Hematopoietic multipotent progenitor cell treated with erythropoietin and hydrocortisone succinate and interleukin-3 and kit ligand, for 17 days (in vitro differentiated cells): ENCODE results near the gene SKOR1.

Experiments
- DNase-seq: peaks from one replicate; pipeline ENCODE4 v3.0.0-alpha.2; 2015; ENCODE audit warnings: low spot score

Gene SKOR1, protein sequence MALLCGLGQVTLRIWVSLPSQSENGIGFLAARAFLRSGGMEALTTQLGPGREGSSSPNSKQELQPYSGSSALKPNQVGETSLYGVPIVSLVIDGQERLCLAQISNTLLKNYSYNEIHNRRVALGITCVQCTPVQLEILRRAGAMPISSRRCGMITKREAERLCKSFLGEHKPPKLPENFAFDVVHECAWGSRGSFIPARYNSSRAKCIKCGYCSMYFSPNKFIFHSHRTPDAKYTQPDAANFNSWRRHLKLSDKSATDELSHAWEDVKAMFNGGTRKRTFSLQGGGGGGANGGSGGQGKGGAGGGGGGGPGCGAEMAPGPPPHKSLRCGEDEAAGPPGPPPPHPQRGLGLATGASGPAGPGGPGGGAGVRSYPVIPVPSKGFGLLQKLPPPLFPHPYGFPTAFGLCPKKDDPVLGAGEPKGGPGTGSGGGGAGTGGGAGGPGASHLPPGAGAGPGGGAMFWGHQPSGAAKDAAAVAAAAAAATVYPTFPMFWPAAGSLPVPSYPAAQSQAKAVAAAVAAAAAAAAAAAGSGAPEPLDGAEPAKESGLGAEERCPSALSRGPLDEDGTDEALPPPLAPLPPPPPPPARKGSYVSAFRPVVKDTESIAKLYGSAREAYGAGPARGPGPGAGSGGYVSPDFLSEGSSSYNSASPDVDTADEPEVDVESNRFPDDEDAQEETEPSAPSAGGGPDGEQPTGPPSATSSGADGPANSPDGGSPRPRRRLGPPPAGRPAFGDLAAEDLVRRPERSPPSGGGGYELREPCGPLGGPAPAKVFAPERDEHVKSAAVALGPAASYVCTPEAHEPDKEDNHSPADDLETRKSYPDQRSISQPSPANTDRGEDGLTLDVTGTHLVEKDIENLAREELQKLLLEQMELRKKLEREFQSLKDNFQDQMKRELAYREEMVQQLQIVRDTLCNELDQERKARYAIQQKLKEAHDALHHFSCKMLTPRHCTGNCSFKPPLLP

DNA sequence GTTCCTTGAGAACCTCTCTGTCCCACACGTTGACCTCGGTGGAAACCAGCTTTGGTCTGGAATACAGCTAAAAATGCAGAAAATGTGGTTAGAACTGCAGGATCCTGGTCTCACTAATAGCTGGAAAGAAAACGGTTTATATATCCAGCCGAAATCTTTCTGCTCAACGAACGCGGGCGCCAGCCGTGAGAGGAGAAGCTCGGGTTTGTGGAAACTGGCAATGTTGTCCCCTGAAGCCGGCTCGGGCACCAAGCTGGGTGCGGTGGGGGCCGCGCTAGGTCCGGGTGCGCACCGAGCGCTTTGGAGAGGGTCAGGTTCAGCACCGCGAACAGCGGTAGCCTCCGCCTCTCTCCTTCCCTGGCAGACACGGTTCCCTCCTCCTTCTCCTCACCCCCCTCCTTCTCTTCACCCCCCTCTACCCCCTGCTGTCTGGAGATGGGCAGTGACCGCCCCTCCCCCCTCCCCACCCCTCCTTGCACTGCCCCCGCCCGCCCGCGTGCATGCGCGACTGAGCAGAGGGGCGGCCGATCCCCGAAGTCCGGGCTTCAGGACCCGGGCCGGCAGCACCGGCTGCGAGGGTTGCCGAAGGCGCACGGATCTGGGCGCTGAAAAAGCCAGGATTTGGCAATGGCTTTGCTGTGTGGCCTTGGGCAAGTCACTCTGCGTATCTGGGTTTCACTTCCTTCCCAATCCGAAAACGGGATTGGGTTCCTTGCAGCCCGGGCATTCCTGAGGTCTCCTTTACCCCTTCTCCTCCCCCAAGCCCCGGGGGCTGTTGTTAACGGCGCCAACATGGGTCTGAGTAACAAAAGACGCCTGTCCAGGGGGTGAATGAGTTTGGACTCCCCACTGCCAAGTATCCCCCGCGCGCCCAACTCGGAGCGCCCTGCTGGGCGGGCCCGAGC is at the start of gene SKOR1:
TSS of gene SKOR1 (plus strand) at position 534 of the 905 bp plus-strand sequence. CDS start at position 628, 94 bp downstream.
- DNase-seq, result no peak

DNA sequence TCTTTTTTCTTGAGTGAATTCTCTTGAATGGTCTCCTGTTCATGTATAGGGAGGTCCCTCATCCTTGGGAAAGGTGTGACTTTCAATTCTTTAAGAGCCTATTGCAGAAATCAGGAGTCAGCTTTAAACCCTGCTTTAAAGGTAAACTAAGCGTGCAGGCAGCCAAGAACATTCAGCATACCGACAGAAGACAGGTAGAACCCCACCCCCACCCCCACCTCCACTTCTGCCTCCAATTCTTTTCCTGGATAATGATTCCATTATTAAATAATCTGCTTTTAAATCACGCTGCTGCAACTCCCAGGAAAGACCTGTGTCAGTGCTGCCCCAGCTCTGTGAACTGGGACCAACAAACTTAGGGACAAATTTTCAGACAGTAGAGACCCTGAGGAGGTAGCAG is 49.3 kb upstream of the SKOR1 start:
- DNase-seq, result no peak

DNA sequence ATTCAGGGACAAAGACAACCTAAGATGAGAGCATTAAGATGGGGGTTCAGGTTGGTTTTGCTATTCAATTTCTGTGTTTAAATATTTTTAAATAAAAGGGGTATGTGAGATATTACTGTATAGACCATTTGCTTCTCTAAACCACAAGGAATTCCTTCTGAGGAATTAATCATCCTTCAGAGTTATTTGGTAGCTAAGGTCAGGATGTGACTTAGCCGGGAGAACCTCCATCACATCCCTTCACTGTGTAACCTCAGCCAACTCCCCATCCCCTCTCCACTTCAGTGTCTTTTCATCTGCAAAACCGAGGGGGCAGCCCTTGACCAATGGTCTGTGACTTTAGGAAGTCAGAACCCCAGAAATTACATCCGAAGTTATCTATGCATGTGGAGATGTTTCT is 48.7 kb upstream of the SKOR1 start:
- no peak for DNase-seq

DNA sequence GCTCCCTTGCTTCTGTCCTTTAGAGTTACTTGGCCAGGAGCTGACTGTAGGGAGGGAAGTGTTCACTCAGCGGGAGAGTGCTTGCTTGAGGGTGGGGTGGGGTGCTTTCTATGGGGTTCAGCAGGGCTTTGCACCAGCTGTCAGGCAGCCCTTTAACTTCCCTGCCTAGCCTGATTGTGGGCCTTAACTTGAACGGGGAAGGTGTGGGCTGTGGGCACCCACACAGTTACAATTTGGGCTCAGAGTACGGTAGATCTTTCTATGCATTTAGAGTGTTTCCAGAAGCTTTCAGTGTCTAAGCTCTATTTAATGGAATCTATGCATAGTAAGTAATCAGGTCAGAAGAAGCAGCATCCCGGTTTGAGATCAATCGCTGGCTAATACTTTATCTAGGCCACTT is 48.2 kb upstream of the SKOR1 start:
- no peak for DNase-seq

DNA sequence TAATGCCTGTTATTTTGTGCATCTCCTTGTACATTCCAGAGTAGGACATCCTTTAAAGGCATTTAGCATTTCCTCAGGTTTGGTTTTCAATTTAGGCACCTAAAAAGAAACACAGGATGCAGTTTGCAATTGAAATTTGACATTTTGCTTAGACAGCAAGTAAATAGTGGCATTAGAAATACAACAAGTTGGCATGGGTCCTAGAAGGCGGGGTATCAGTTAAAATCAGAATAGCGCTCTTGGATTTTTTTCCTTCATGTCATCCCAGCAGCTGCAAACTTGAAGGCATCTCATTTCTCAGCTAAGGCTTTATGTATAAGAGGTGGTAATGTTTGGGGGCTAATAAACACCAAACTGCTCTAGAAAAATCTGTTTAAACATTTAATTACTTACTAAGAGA is 47.5 kb upstream of the SKOR1 start:
- no peak for DNase-seq

DNA sequence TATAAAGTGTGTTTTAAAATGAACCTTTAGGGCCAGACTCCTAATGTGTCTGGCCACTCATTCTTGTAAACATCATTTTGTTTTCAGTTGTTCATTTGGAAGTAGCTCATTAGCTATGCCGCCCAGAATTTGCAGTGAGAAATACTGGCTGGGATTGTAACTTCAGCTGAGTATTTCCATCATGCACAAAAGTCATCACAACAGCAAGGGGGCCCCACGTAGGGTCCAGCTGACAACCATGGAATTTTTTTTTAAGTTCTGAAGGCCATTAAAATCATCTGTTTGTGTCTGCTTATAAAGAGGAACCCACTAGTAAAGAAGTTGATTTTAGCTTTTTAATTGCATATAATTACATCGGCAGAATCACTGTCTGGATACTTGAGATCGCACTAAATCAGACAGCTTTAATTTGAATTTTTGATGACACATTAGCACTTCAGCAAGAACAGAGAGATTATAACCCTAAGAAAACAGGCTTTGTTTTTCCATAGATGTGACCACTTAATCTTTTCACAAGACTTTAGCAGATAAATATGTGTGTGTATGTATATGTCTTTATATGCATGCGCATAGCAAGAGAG is 46.3 kb upstream of the SKOR1 start:
- no peak for DNase-seq

DNA sequence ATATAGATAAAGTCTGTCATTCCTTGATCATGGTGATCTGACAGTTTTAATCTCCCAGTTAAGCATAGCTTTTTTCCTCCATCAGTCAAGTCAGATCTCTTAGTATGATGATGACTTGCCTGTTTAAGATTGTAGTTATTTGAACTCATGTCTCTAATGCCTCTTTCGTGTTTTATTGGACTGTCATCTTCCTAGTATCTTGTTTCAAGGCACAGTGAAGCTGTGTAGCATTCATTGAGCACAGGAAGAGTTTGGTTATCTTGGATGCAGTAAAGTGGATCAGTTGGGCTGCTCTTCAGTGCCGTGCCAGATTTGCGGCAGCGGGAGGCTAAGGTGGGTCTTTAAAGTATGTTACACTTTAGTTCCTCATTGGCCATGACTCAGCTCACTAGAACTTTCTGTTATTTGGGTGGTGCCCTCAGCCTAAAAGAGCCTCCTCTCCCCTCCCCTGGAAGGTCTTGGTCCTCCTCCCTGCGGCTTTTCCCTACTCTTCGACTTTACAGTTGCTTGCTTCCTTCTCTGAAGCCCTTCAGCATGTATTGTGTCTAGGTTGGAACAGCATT is 45.7 kb upstream of the SKOR1 start:
- DNase-seq, result no peak

DNA sequence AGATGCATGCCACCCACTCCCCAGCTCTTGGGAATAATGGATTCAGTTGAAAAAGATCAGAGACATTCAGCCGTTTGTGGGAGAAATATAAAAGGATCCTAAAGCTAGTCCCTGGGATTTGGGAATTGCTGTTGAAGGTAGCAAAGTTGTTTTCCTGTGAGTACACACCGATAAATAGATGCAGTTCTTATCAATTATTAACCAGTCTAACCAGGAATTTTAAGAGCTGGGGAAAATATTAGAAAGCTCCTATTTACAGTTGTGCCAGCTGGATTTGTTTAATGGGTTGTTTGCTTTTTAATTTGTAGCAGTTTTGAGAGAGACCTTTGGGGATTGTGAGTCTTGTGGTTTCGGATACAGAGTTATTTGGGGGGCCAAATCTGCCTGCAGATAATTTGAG is 44.2 kb upstream of the SKOR1 start:
- no peak for DNase-seq

DNA sequence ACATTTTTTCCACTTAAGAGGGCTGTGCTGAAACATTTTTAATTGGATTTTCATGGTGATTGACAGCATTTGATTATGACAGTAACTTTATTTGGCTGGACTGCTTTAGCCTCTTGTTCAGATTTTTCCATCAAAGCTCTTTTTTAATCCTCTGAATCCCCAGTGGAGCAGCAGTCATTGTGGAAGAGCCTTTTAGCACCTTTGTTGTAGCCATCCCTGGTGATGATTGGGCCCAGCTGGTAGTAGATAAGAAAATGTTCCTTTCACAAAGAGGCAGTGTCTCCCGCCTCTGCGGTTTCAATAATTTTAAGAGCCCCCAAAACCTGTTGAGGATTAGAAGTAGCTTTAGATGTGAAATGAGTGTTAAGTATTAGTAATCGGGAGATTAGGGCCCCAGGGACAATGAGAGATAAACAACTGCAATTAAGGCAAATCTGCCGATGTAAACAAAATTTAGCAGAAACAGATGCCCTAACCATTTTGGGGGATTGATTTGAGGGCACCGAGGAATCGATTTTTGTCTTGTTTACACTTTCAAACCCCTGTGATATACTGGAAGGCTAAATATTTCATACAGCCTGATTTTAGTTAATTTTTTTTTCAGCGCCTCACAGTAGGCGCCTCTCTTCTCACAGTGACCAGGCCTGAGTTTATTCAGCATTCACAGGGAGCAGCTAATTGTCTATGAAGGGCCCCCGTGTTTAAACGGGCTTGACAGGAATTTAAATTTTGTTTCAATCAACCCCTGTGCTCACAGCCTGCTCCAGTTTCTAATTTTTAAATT is 43.2 kb upstream of the SKOR1 start:
- no peak for DNase-seq

DNA sequence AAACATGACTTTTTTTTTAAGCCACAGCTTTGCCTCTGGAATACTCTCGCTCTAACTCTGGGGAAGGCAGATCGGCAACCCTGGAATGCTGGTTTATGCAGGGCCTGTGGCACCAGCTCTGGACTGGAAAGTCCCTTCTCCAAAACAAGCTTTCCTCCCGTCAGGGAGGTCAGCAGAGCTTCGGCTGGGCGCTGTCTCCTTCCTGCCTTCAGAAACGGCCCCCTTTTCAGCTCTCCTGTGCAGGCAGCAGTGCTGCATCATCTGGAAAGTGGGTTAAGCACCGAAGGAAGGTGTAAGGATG is 42.7 kb upstream of the SKOR1 start:
- no peak for DNase-seq

DNA sequence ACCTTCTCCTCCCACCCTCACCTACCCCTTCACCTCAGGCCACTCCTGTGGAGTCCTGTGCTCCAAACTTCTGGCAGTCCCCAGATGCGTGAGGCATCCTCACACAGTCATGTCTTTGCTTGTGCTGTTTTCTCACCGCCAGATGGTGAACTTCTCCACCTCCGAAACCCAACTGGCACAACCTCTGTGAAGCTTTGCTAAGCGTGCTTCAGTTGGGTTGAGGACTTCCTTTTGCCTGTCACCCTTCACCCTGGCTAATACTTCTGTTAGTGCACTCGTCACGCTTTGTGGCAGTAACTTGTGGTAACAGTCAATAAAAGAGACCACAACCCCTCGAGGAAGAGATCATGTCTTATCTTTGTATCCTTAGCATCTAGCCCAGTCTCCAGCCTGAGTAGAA is 42.0 kb upstream of the SKOR1 start:
- no peak for DNase-seq

DNA sequence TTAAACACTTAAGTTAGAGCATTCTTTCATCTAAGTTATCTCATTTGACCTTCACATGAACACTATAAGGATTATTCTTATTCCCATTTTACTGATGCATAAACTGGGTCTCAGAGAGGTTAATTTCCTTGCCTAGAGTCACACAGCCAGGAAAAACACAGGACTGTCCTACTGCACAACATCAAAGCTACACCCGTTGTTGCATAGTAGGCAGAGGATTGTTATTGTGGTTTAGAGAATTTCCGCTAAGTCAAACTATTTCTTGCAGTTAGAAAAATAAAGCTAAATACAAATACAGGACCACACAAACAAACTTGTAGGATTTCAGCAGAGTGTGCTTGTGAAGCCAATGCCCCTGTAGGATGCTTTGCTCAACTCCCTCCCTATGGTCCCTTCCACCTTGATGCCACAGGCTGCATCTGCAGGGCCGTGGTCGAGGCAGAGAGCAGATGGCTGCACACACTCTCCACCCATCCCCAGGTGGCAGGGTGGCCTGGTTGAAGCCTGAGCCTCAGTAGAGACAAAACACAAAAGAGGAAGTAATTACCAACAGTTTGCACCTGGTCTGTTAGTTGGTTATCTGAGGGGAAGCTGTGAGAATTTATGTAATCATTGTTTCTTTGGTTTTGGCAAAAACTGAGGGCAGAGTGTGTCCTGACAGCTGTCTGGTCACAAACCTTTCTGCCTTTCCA is 41.1 kb upstream of the SKOR1 start:
- DNase-seq, result no peak

DNA sequence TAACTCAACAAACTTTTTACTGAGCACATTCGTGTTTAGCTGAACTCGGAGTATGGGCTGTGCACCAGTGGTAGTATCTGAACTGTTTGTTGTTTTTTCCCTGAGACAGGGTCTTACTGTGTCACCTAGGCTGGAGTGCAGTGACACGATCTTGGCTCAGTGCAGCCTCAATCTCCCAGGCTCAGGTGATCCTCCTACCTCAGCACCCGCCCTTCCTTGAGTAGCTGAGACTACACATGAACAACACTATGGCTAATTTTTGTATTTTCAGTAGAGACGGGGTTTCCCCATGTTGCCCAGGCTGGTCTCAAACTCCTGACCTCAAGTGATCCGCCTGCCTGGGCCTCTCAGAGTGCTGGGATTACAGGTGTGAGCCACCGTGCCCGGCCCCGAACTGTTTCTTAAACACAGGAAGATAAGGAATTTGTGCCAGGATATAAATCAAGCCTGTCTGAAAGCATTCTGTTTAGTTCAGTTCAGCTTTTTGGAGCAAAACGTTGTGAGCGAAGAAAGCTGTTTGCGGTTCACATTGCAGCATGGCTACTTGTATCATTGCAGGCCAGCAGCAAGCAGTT is 40.4 kb upstream of the SKOR1 start:
- no peak for DNase-seq

DNA sequence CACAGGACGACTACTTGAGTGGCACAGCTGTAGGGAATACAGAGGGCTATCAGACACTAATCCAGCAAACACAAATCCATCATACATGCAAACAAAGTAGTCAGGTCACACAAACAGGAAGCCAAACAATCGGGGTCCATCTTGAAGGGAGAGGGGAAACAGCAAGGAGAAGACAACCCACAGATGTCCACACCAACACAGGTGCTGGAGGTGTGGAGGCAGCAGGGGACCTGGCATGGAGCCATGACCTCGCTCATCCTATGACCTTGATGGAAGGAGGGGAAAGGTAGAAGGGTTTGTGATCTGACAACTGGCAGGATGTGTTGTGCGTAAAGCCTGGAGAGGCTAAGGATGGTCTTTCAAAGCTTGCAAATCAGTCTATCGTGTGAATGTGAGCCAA is 39.9 kb upstream of the SKOR1 start:
- no peak for DNase-seq

DNA sequence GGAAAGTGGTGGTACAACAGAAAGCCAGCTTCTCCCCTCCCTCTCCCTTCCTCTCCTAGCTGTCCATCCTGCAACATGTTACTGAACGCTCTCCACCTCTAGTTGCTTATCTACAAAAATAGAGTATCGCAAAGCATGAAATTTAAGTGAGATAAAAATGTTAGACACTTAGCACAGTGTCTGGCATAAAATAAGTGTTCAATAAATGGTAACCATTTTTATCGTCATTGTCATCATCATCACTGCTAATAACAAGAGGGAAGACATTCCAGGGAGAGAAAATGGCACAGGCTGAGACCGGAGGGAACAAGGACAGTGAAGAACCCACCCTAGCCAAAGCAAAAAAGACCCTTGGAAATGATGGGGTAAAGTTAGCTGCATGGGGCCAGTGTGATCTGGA is 38.7 kb upstream of the SKOR1 start:
- DNase-seq, result no peak

DNA sequence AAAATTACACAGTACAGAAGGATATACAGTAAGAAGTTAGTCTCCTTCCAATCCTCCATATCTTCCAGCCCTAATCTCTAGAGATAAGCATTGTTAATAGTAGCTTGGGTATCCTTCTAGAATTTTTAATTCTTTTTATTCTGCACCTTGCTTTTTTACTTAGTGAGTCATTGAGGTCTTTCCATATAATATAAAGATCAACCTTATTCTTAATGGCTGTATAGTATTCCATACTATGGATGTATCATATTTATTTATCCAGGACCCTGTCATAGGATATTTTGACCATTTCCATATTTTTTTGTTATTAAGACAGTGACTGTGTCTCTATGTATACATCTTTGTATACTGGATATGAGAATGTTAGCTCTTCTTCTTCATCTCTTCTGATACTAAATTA is 36.3 kb upstream of the SKOR1 start:
- no peak for DNase-seq

DNA sequence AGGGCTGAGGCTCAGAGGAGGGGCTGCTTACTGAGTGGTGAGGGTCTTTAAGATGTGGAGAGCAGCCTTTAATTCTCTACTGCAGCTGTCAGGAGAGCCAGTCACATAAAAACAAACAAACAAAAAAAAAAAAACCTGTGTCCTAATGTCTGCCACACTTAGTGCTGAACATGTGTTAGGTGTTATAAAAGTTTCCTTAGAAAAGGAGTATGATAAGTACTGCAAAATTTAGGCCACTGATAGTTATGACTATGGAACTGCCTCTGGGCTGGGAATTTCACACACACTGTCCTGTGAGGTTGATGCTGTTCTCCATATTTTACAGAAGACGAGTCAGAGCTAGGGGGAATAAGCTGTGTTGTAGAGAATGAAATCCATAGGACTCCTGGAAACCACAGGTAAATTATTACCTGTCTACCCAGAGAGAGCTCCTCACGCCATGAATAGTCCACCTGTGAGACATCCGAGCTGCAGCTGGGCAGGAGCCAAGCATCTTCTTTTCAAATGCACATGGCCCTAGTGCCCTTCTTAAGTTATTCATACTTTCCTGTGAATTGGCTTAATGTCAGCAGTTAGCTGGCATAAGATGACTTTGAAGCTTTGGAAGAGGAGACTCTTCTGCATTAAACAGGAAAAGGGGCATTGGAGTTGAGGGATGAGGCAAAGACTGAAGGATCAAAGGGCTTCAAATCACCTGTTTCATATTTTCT is 34.5 kb upstream of the SKOR1 start:
- no peak for DNase-seq

DNA sequence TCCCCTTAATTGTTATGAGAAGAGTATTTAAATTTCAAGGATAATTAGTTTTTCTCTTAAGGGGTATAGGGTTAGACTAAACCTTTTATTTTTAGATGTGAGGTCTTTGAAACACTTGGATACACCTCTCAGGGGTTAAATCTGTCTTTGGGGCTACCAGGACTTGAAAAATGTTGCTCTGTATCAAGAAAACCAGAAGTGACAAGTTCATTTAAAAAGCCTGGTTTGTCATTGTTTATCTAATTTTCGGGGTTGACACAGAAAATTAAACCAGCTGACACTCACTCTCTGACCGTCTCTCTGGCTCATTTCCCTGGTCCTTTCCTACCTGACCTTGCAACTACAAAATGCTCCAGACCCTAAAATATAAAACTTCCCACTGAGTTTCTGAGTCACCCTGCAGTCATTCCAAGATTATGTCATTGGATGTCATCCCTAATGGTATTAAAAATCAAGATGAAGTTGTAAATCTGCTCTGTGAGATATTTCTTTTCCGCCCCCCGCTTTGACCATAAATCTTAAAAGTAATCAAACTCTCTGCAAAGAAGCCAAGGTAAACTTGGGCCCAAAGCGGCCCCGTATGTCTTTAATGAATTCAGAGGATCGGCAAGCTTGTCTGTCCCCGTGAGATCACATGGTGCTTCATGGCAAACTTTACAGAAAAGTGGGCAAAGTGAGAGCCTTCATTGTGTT is 32.9 kb upstream of the SKOR1 start:
- no peak for DNase-seq
